Measurements from ENCODE around the gene MED27.
"Not testable (repeated sequence)": the region's sequence is repeated elsewhere in the genome, so short reads cannot be mapped to it uniquely, and the experiment has no call there.

Gene MED27

GRCh38 chr9:132023419-132024180 is 56.1 kb downstream of the MED27 start:
- TF ChIP-seq ZNF274 (IDR thresholded peaks at IDR 0.05; ENCODE audit: low read depth, low read length): no peak
- no peak overlapping the region for H3K4me3 ChIP-seq (ENCODE audit: low read length)

- TF ChIP-seq ZNF274 (IDR thresholded peaks at IDR 0.05; ENCODE audit: low read depth, low read length): no peak
- H3K4me3 ChIP-seq (ENCODE audit: low read length): no peak overlapping the region
Measured at GRCh38 chr9:132020820-132021510, 58.7 kb downstream of the MED27 start.

GRCh38 chr9:132020272-132020671 is 59.4 kb downstream of the MED27 start:
- no peak for TF ChIP-seq ZNF274 (IDR thresholded peaks at IDR 0.05; ENCODE audit: low read depth, low read length)
- no peak overlapping the region for H3K4me3 ChIP-seq (ENCODE audit: low read length)

GRCh38 chr9:132019702-132020101 is 60.0 kb downstream of the MED27 start:
- no peak overlapping the region for H3K4me3 ChIP-seq (ENCODE audit: low read length)
- no peak for TF ChIP-seq ZNF274 (IDR thresholded peaks at IDR 0.05; ENCODE audit: low read depth, low read length)

- H3K4me3 ChIP-seq (ENCODE audit: low read length): no peak overlapping the region
- no peak for TF ChIP-seq ZNF274 (IDR thresholded peaks at IDR 0.05; ENCODE audit: low read depth, low read length)
Measured at GRCh38 chr9:132018957-132019405, 60.7 kb downstream of the MED27 start.

GRCh38 chr9:132016456-132016855 is 63.2 kb downstream of the MED27 start:
- no peak for TF ChIP-seq ZNF274 (IDR thresholded peaks at IDR 0.05; ENCODE audit: low read depth, low read length)
- H3K4me3 ChIP-seq (ENCODE audit: low read length): no peak overlapping the region

- no peak for TF ChIP-seq ZNF274 (IDR thresholded peaks at IDR 0.05; ENCODE audit: low read depth, low read length)
- H3K4me3 ChIP-seq (ENCODE audit: low read length): no peak overlapping the region
Measured at GRCh38 chr9:132015866-132016265, 63.8 kb downstream of the MED27 start.

- no peak for TF ChIP-seq ZNF274 (IDR thresholded peaks at IDR 0.05; ENCODE audit: low read depth, low read length)
- no peak overlapping the region for H3K4me3 ChIP-seq (ENCODE audit: low read length)
Measured at GRCh38 chr9:132014218-132014805, 65.4 kb downstream of the MED27 start.

GRCh38 chr9:132012704-132013357 is 66.8 kb downstream of the MED27 start:
- TF ChIP-seq ZNF274 (IDR thresholded peaks at IDR 0.05; ENCODE audit: low read depth, low read length): no peak
- H3K4me3 ChIP-seq (ENCODE audit: low read length): no peak overlapping the region

- TF ChIP-seq ZNF274 (IDR thresholded peaks at IDR 0.05; ENCODE audit: low read depth, low read length): no peak
Measured at GRCh38 chr9:132011896-132012295, 67.8 kb downstream of the MED27 start.

GRCh38 chr9:132011309-132011708 is 68.4 kb downstream of the MED27 start:
- TF ChIP-seq ZNF274 (IDR thresholded peaks at IDR 0.05; ENCODE audit: low read depth, low read length): no peak

More at GRCh38 chr9:132011896-132012295, 67.8 kb downstream of the MED27 start:
- no peak overlapping the region for H3K4me3 ChIP-seq (ENCODE audit: low read length)

GRCh38 chr9:132010201-132010600 is 69.5 kb downstream of the MED27 start:
- not testable (repeated sequence) for H3K4me3 ChIP-seq (ENCODE audit: low read length)

More at GRCh38 chr9:132011309-132011708, 68.4 kb downstream of the MED27 start:
- no peak overlapping the region for H3K4me3 ChIP-seq (ENCODE audit: low read length)

GRCh38 chr9:132008855-132009812 is 70.5 kb downstream of the MED27 start:
- no peak for TF ChIP-seq ZNF274 (IDR thresholded peaks at IDR 0.05; ENCODE audit: low read depth, low read length)
- no peak overlapping the region for H3K4me3 ChIP-seq (ENCODE audit: low read length)

Data from GM08714 (cell line).